Panc1 (cell line): ENCODE results near the gene HOXD3. TPM values are rescaled to one million over a fixed set of nuclear protein-coding genes. Genes with fewer than 3 reads are reported as not detected.

Experiments used
- ATAC-seq: fragments of 200-7000 bp; cut with Tn5 transposase; 2 replicates; pipeline ENCODE4 v1.9.1; 2020; ENCODE audit warnings: mild to moderate bottlenecking, moderate library complexity
- BruUV-seq: library from RNA; stranded (reverse); fragments of 400-500 nt; replicated peaks from 2 replicates; lab custom pipeline; 2021; lab: Mats Ljungman, UMichigan
- CTCF ChIA-PET: fragments of 300-600 bp; sonication (Branson Sonifier 250); formaldehyde crosslinking; loops from one replicate; lab custom pipeline; 2022; ENCODE audit warnings: antibody characterized with exemption; lab: Charles Lee
- POLR2A ChIA-PET: fragments of 300-600 bp; sonication (Branson Sonifier 250); formaldehyde crosslinking; loops from one replicate; lab custom pipeline; 2022; ENCODE audit warnings: antibody characterized with exemption; lab: Charles Lee
- DNase-seq: peaks from one replicate; pipeline ENCODE4 v3.0.0-alpha.2; 2010; ENCODE audit warnings: low read depth, low spot score
- H3K27ac ChIP-seq: 2 replicates; pipeline ENCODE4 v1.5.1; 2011; ENCODE audit warnings: mild to moderate bottlenecking, low read length, inconsistent platforms
- H3K27me3 ChIP-seq: fragments of 200-500 bp; sonication (Bioruptor generic); 2 replicates; pipeline ENCODE4 v1.6.0; 2014; ENCODE audit warnings: low read length, inconsistent platforms; ENCODE audit not compliant: control insufficient read depth, insufficient read depth
- H3K36me3 ChIP-seq: fragments of 200-500 bp; sonication (Bioruptor generic); 2 replicates; pipeline ENCODE4 v1.5.1; 2014; ENCODE audit warnings: inconsistent platforms, mild to moderate bottlenecking, low read length, moderate library complexity; ENCODE audit not compliant: control insufficient read depth, insufficient read depth
- H3K4me1 ChIP-seq: 2 replicates; pipeline ENCODE4 v1.5.1; 2011; ENCODE audit warnings: inconsistent platforms, mild to moderate bottlenecking, low read length, moderate library complexity; ENCODE audit not compliant: control insufficient read depth, insufficient read depth
- H3K4me3 ChIP-seq, 2 experiments: 2 replicates each; pipeline ENCODE4 v1.5.1; 2011 to 2012; ENCODE audit warnings: low read depth in 2 of 2, low read length in 2 of 2, mild to moderate bottlenecking in 2 of 2, inconsistent platforms in 1 of 2, moderate library complexity in 1 of 2
- H3K9me3 ChIP-seq: fragments of 200-500 bp; sonication (Bioruptor generic); 2 replicates; pipeline ENCODE4 v1.5.1; 2014; ENCODE audit warnings: low read depth, mild to moderate bottlenecking, inconsistent platforms, low read length, moderate library complexity; ENCODE audit not compliant: control insufficient read depth, insufficient read depth
- CTCF ChIP-seq: fragments of 450-650 bp; IDR thresholded peaks from 2 replicates; pipeline ENCODE4 v1.5.1; 2017; ENCODE audit warnings: mild to moderate bottlenecking
- POLR2AphosphoS5 ChIP-seq: IDR thresholded peaks from 2 replicates; pipeline ENCODE4 v1.6.1; 2012; ENCODE audit warnings: mild to moderate bottlenecking, low read depth, low read length, moderate library complexity
- REST ChIP-seq, 2 experiments: IDR thresholded peaks; 2 replicates each; pipeline ENCODE4 v1.6.1; 2011 to 2012; ENCODE audit warnings: low read depth in 2 of 2, control low read depth in 1 of 2, low read length in 1 of 2, mild to moderate bottlenecking in 1 of 2, moderate library complexity in 1 of 2; ENCODE audit not compliant: insufficient read depth in 1 of 2
- SIN3A ChIP-seq: IDR thresholded peaks from 2 replicates; pipeline ENCODE4 v1.6.1; 2012; ENCODE audit warnings: low read depth, mild to moderate bottlenecking, low read length, moderate library complexity, borderline replicate concordance; ENCODE audit not compliant: insufficient read depth
- TCF7L2 ChIP-seq: IDR thresholded peaks from 2 replicates; pipeline ENCODE4 v1.6.1; 2011; ENCODE audit warnings: mild to moderate bottlenecking, low read depth, low read length, inconsistent platforms
- in situ Hi-C: cut with HindIII; loops from 2 replicates; pipeline ENCODE4 v1.10.0; 2016; ENCODE audit warnings: low sequenced_read_pairs, low pct_unique_long_range_greater_than_20kb
- intact Hi-C: fragments of 100-400 bp; cut with micrococcal nuclease; formaldehyde crosslinking; loops from one replicate; pipeline ENCODE4 v1.10.0; 2022; ENCODE audit not compliant: unreplicated experiment
- total RNA-seq: library from RNA; stranded (reverse); gene quantifications from one replicate; pipeline ENCODE4 v1.2.1, GENCODE V29; 2021; ENCODE audit not compliant: unreplicated experiment

HOXD3 gene
- total RNA-seq, 1 experiment from 2014 or later, result 1.8 TPM

- ChIA-PET CTCF (no interaction called here), POLR2A (no interaction called here)
- H3K36me3 ChIP-seq, result no peaks in the 10 kb centered on the region
- no TSS peak for BruUV-seq
- intact Hi-C loops, result no loop called here
- no peaks in the 10 kb centered on the region for H3K9me3 ChIP-seq
- DNase-seq (no peak), ATAC-seq (no peak)
- no peaks in the 10 kb centered on the region for H3K4me1 ChIP-seq
- in situ Hi-C loops, result no loop called here
- TF ChIP-seq SIN3A, result no peak
- TF ChIP-seq REST (IDR thresholded peaks at IDR 0.05; ENCODE audit: insufficient read depth in 1 of 2, low read depth in 2 of 2, low read length in 1 of 2), result no peak
- H3K4me3 ChIP-seq, result no peak overlapping the region
- H3K27me3 ChIP-seq, result peaks cover 9% of the 10 kb centered on the region; the same call in 1 of the 2 replicates
- no peak overlapping the region for H3K27ac ChIP-seq
These were observed 35.9 kb downstream of the HOXD3 start for GRCh38 chr2:176193048-176193447.

- ChIA-PET CTCF (no interaction called here), POLR2A (no interaction called here)
- no TSS peak for BruUV-seq
- TF ChIP-seq SIN3A, result no peak
- TF ChIP-seq CTCF, result no peak
- no peaks in the 10 kb centered on the region for H3K36me3 ChIP-seq
- in situ Hi-C loops (no loop called here), intact Hi-C loops (no loop called here)
- no peak overlapping the region for H3K4me3 ChIP-seq
- no peaks in the 10 kb centered on the region for H3K4me1 ChIP-seq
- DNase-seq (no peak), ATAC-seq (no peak)
- H3K27ac ChIP-seq, result no peak overlapping the region
- no peaks in the 10 kb centered on the region for H3K27me3 ChIP-seq
- H3K9me3 ChIP-seq, result no peaks in the 10 kb centered on the region
These were observed 42.8 kb downstream of the HOXD3 start for GRCh38 chr2:176199902-176200301.

GRCh38 chr2:176200971-176201370 lies 43.9 kb downstream of the HOXD3 start:
- ChIA-PET CTCF (no interaction called here), POLR2A (no interaction called here)
- no peaks in the 10 kb centered on the region for H3K27me3 ChIP-seq
- intact Hi-C loops, result no loop called here
- TF ChIP-seq SIN3A (no peak), TCF7L2 (no peak), POLR2AphosphoS5 (no peak), CTCF (no peak), REST (IDR thresholded peaks at IDR 0.05; ENCODE audit: insufficient read depth in 1 of 2, low read depth in 2 of 2, low read length in 1 of 2) (no peak)
- H3K4me1 ChIP-seq, result no peaks in the 10 kb centered on the region
- H3K36me3 ChIP-seq, result no peaks in the 10 kb centered on the region
- DNase-seq (no peak), ATAC-seq (no peak)
- no peak overlapping the region for H3K27ac ChIP-seq
- in situ Hi-C loops, result no loop called here
- H3K4me3 ChIP-seq, result no peak overlapping the region
- BruUV-seq, result no TSS peak
- H3K9me3 ChIP-seq, result no peaks in the 10 kb centered on the region
